Fibroblast of the aortic adventitia (primary cell): ENCODE measurements around the gene IDH3G. TPM values are rescaled to one million over a fixed set of nuclear protein-coding genes. Genes with fewer than 3 reads are reported as not detected.

ENCODE experiments used
- DNase-seq: peaks from one replicate; pipeline ENCODE4 v3.0.0-alpha.2; 2010; ENCODE audit warnings: low read depth
- H3K4me3 ChIP-seq: 2 replicates; pipeline ENCODE4 v1.5.1; 2011; ENCODE audit warnings: low read depth, mild to moderate bottlenecking, control low read depth, low read length, moderate library complexity
- CTCF ChIP-seq: IDR thresholded peaks from 2 replicates; pipeline ENCODE4 v1.5.1; 2011; ENCODE audit warnings: mild to moderate bottlenecking, low read length, control low read depth, inconsistent platforms; ENCODE audit not compliant: insufficient read depth
- total RNA-seq: library from RNA; depleted of rRNA; stranded (reverse); fragments of >200 nt; gene quantifications from 2 replicates; pipeline ENCODE4 v1.2.3, GENCODE V29; 2012; ENCODE audit warnings: low replicate concordance

Gene IDH3G
- total RNA-seq, 1 donor: 46.0 TPM

DNA sequence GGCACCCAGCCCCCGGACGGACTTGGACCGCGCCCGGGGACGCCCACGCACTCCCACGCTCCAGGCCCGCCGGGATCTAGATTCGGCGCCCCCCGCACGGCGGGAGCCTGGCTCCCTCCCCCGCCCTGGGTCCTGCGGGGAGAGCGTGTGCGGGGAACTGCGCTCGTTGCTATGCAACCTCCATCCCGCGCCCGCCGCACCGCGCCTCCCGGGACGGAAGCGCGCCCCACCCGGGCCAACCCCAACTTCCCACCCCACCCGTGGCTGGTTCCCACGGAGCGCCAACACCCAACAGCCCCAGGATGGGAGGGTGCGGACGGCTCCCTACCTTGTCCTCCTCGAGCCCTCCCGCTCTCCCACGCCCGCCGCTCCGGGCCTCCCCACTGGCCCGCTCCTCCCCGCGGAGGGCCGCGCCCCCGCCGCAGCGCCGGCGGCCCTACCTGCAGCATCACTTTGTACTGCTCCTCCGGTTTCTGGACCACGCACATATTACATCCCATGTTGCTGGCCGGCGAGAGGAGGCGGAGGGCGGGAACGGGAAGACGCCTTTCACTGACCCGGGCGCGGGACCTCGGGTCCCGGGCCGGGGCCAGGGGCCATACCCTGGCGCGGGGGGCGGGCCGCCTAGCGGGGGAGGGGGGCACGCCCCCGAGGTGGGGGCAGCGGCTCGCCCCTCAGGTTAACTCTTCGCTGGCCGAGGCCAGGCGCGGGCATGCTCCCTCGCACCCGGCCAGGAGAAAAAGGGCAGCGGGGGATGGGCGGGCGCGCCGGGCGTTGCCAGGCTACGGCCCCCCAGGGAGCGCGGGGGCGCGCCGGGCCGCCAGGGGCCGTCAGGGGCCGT lies 35.8 kb upstream of the IDH3G start, which contains the start of gene PDZD4:
Gene PDZD4 (minus strand): TSS at position 746 of the 841 bp plus-strand sequence. CDS start 246 bp downstream, at position 500.
- no peak within 1 kb of the TSS for H3K4me3 ChIP-seq
- no peak for TF ChIP-seq CTCF
- DNase-seq: no peak

DNA sequence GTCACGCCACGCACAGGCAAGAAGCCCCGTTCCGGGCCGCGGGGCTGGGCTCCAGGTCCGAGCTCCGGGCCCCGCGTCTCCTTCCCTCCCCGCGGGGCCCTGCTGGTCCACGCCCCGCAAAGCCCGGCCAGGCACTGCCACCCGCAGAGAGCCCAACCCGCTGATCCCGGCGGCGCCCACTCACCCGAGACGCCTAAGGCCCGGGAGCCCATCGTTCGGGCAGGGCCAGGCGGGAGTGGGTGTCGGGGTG lies 35.3 kb upstream of the IDH3G start:
- no peak overlapping the region for H3K4me3 ChIP-seq
- no peak for TF ChIP-seq CTCF
- DNase-seq: no peak

- no peak for DNase-seq
- no peak for TF ChIP-seq CTCF
- H3K4me3 ChIP-seq: no peak overlapping the region
These were observed 34.8 kb upstream of the IDH3G start for GRCh38 chrX:153828723-153829548.

DNA sequence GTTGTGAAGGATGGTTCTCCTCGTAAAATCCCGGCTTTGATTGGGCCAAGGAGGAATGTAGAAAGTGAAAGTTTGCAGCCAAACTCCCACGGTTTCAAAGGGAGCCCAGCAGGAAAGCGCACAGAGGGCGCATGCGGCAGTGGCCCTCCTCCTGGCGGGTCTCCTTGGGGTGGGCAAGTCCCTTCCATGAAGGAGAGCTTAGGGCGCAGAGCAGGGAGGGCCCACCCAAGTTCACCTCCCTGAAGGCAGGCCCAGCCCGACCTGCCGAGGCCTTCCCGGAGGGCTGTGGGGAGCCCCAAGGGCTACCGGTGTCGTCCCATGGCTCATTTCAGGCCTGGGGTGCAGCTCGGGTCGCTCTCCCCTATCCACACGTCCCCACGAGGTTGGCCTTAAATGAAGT lies 34.1 kb upstream of the IDH3G start:
- no peak for TF ChIP-seq CTCF
- DNase-seq: no peak
- no peak overlapping the region for H3K4me3 ChIP-seq

DNA sequence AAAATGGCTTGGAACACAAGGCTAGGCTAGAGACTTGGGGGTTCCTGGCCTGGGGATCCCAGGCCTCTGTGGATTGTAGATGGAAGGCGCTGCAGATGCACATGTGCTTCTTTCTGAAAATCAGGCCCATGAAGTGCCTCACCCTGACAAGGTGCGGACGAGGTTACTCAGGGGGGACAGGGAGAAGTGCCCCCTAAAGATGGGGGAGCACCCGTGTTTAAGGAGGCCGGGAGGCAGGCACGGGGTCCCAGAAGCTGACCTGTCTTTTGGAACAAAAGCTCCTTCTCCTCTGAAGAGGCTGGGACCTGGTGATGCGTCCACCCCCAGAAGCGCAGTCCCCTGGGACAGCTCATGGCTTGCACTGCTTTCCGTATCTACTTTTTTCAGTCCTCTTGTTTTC lies 33.7 kb upstream of the IDH3G start:
- no peak for DNase-seq
- TF ChIP-seq CTCF: no peak
- H3K4me3 ChIP-seq: no peak overlapping the region

DNA sequence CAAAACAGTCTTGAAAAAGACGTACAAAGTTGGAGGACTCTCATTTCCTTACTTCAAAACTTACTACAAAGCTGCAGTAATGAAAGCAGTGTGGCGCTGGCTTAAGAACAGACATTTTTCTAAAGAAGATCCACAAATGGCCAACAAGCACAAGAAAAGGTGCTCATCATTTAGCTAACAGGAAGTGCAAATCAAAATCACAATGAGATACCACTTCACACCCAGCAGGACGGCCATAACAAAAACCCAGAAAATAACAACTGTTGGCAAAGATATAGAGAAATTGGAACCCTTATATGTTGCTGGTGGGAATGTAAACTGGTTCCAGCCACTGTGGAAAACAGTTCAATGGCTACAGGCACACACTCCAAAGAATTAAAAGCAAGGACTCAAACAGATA lies 32.8 kb upstream of the IDH3G start:
- H3K4me3 ChIP-seq: no peak overlapping the region
- no peak for TF ChIP-seq CTCF
- no peak for DNase-seq
